ENCODE measurements around the gene FAM186B. TPM values are rescaled to one million over a fixed set of nuclear protein-coding genes. Genes with fewer than 3 reads are reported as not detected.

Gene FAM186B
- total RNA-seq, 1 experiment from 2014 or later: 0.05 TPM

DNA sequence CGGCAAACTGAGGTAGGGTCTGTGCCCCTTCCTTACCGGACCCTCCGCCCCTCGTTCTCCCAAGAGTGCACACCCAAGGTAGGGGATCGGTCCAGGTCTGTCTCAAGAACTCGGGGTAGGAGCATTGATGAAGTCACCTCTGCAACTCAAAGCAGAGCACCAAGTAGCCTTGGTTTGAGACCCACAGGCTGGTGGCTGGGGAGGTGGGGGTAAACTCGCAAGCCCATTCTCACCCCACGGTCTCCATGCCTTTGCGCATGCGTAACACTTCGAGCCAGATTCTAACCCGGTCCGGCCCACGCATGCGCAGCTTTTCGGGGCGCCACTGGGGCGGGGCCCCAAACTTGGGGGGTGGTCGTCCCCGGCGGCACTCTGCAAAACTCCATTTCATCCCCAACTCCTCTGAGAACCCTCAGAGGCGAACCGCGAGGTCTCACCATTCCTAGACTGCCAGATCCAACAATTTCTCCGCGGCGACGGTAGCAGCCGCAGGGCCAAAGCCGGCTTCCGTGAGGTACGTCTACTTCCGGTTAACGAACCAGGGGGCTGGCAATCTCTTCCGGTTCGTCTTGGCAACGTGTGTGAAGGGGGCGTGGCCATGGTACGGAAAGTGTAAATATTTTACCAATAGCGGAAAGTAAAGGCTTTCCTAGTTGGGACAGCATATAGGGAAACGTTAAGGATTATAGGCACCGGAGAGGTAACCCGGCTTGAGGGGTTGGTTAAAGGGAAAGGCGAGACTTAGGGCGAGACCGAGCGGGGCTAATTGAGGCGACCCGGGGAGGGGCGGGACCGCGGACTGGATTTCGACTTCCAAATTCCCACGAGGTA, 37.6 kb downstream of the FAM186B start, which contains the start of gene MCRS1:
MCRS1 (minus strand) TSS at position 532 of the 831 bp plus-strand sequence. CDS start 1,411 bp downstream, outside the sequence.
- DNase-seq (ENCODE audit: low spot score): peak; percentile 79

- DNase-seq (ENCODE audit: low spot score): no peak
Measured at GRCh38 chr12:49567302-49567610, 38.2 kb downstream of the FAM186B start.

- DNase-seq (ENCODE audit: low spot score): no peak
Measured at GRCh38 chr12:49566361-49566760, 39.1 kb downstream of the FAM186B start.

- DNase-seq (ENCODE audit: low spot score): no peak
Measured at GRCh38 chr12:49565406-49566265, 39.8 kb downstream of the FAM186B start.

DNA sequence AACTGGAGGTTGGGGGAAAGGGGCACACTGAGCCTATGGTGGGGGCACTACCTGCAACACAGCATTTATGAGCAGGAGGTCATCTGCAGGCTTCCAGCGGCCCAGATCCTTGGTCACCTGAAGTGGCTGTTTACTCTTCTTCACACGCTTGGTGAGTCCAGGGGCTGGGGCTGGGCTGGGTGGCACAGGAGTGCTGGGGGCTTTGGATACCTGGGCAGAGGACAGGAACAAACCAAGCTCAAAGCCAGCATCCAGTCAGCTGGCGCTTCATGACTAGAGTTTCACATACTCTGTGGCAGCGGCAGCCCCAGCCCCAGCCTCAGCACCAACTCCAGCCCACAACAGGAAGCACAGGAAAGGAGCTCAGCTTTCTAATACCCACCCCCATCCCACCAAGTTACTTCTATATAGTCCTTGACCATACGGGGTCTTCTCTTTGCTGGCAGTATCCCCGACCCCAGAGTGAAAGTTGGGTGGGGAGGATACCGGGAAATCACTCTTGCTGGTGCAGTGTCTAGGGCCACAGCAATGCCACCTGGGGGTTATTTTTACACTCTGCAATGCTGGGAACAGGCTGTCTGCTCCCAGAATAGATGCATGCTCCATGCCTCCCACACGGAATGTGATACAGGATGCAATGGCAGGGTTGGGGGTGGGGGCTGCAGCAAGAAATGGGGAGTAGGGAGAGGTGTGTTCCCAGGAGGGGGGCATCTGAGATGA, 40.6 kb downstream of the FAM186B start:
- DNase-seq (ENCODE audit: low spot score): no peak

DNA sequence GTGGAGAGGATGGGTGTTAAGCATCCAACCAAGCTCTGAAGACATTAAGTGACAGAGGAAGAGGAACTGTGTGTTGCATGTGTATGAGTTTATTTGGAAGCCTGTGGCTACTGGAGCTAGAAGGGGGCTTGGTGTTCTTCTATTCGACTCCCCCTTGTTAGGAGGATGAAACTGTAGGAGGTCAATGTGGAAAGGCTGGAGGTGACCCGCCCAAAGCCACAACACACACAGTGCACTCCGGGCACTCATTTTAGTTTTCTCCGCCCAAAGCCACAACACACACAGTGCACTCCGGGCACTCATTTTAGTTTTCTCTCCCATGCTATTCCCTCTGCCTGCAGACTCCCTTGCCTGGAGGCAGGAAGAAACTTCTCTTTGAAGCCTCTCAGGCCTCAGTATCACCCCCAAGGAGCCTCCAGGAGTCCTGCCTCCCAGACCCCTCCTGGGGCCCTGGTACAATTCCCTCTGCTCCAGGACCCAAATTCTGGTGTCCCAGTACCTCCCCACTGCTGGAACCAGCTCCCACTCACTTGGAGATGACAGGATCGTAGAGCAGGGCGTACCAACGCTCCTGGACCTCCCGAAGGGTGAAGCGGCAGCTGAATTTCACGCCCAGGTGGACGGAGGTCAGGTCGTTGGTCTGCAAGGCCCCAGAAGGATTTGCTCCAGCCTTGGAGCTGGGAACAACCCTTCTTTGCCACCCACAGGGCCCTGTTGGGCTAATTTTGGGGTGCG, 41.3 kb downstream of the FAM186B start:
- no peak for DNase-seq (ENCODE audit: low spot score)

DNA sequence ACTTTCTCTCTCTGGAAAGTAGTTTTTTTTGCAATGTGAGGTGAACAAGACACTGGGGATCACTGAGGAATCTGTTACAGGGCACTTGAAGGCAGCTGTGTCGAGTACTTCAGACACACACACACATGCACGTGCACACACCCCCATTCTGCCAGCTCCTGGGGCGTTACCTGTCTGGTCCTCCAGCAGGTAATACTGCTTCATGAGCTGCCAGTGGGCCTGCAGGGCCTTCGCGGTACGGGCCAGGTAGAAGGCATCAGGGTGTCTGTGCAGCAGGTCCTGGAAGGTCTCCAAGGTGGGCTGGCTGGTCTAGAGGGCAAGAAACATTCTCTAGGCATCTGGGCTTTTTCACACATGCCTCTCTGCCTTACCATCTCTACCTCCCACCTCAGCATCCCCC, 42.6 kb downstream of the FAM186B start:
- DNase-seq (ENCODE audit: low spot score): no peak

DNA sequence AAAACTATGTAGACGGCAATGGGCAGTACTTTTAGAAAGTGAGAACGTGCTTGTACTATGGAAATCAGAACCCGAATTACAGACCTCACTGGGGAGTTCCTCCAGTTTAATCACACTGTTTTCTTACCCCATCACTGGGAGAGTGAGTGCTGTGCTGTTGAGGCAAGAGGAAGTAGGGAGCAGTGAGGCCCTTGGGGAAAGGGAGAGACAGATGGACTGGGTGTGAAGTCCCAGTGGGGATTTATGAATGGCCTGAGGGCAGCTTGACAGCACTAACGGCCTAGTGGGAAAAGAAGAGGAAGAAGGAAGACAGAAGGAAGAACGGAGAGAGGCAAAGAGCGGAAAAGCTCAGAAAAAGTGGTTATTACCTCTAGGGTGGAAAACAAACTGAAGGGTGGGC, 43.2 kb downstream of the FAM186B start:
- no peak for DNase-seq (ENCODE audit: low spot score)

DNA sequence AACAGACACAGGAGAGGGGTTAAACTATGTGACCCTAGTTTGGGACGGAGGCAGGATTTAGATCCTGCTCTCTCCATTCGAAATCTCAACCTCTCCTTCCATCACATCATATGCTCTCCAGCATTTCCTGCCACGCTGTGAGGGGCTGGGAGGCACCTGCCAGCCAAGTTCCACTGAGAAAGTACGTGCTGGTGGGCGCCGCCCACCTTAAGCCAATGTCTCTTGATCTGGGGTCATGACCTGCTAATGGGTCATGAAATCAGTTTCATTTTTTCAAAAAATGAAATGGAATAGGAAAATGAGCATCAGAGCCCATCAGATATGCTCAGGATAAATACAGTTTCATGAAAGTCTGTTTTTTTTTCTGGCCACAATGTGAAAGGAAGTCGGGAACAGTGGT, 44.7 kb downstream of the FAM186B start:
- no peak for DNase-seq (ENCODE audit: low spot score)

DNA sequence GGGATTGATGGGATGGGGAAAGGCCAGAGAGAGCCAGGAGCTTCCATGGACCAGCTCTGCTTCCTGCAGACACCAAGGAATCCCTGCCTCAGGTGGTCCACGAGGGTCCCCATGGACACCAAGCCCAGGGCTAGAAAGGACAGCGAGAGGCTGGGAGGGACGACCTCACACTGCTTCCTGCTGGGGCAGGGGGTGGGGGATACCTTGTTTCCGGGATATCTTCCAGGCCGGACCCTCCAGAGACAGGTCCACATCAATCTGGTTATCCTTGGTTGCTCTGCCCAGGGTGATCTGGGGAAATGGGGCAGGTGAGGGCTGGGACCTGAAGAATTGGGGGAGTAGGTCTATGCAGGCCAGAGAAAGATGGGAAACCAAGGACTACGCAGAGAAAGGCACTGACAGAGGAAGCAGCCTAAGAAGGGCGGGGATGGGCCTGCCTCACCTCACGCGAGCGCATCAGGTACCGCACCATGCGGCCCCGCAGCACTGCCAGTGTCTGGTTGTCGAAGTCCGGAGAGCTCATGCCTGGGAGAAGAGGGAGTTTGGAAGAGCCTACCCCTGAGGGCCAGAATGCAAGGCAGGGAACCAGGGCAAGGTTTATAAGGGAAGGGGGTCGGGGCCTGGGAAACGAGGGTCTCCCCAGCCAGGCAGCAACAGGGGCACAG, 46.3 kb downstream of the FAM186B start:
- DNase-seq (ENCODE audit: low spot score): no peak

DNA sequence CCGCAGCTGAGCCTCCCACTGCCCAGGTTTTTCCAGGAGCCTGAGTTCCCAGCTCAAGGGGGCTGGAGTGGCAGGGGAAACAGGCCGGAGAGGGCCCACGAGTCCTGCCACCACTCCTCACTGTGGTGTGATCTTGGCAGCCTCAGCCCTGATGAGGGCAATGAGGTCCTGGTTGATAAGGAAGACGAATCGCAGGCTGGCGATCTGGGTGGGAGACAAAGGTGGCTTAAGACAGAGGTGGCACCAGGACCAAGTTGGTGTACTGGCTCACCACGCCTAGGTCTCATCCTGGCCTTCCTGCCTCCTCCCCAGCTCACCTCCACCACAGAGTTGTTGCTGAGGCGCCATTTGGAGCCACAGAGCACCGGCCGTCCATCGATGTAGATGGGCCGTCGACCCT, 46.9 kb downstream of the FAM186B start:
- no peak for DNase-seq (ENCODE audit: low spot score)

- no peak for DNase-seq (ENCODE audit: low spot score)
Measured at GRCh38 chr12:49557917-49558215, 47.6 kb downstream of the FAM186B start.

DNA sequence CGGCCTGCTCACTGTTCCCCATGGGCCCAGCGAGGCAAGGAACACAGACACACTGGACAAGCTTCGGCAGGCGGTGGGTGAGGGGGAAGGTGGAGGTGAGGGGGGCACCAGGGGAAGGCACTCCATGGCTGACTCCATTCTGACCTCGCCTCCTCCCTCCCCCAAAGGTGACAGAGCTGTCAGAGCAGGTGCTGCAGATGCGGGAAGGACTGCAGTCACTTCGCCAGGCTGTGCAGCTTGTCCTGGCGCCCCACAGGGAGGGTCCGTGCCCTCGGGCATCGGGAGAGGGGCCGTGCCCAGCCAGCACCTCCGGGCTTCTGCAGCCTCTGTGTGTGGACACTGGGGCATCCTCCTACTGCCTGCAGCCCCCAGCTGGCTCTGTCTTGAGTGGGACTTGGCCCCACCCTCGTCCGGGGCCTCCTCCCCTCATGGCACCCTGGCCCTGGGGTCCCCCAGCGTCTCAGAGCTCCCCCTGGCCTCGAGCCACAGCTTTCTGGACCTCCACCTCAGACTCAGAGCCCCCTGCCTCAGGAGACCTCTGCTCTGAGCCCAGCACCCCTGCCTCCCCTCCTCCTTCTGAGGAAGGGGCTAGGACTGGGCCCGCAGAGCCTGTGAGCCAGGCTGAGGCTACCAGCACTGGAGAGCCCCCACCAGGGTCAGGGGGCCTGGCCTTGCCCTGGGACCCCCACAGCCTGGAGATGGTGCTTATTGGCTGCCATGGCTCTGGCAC, 48.1 kb downstream of the FAM186B start:
- no peak for DNase-seq (ENCODE audit: low spot score)

DNA sequence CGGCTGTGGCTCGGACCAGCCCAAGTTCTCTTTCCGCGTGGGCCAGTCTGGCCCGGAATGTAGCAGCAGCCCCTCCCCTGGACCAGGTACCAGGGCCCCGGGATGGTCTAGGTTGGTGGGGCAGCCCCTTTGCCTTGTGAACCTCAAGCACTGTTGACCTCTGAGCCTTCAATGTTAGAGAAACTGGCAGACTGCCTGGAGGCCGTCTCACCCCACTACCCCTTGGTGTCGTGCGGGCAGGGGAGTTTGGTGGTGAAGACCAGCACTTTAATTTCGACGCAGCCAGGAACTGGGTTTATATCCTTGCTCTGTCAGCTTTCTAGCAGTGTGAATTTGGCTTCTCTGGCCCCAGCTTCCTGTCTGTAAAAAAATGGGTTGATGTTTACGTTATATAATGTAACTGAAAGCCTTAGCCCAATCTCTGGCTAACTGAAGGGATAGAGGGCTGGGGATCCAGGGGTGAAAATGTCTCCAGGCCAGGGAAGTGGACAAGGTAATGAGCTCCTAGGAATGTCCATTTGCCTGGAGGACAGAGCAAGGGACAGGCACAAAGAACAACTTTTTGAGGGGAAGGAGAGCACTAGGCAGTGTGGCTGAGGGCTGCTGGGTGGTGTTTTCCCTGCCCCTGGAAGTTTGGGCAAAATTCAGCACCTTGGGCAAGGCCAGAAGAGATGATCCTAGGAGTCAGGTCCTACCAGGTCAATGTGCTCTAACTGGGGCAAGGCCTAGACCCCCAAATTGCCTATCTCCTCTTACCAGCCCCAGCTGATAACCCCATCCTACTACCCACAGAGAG, 48.9 kb downstream of the FAM186B start:
- no peak for DNase-seq (ENCODE audit: low spot score)

DNA sequence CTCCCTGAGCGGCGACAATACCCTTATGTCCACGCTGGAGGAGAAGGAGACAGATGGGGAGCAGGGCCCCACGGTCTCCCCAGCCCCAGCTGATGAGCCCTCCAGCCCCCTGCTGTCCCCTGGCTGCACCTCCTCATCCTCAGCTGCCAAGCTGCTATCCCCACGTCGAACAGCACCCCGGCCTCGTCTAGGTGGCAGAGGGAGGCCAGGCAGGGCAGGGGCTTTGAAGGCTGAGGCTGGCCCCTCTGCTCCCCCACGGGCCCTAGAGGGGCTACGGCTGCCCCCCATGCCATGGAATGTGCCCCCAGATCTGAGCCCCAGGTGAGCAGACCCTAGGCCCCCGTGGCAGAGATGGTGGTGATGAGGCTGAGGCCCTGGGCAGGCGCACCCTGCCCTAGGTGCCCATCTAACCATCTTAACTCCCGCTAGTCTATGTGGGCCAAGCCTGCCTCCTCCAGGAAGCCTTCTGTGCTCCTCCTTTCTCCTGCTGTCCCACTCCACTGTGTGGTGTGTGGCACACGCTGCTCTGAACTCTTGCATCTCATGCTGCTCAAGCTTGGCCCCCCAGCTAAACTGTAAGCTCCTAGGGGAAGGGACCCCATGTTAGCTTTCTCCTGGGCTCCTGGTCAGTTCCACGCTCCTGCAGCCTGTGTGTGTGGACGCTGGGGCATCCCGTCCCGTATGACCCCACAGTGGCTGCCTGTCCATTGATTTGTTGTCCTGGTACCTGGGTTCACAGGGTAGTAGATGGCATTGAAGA, 49.6 kb downstream of the FAM186B start:
- DNase-seq (ENCODE audit: low spot score): no peak

DNA sequence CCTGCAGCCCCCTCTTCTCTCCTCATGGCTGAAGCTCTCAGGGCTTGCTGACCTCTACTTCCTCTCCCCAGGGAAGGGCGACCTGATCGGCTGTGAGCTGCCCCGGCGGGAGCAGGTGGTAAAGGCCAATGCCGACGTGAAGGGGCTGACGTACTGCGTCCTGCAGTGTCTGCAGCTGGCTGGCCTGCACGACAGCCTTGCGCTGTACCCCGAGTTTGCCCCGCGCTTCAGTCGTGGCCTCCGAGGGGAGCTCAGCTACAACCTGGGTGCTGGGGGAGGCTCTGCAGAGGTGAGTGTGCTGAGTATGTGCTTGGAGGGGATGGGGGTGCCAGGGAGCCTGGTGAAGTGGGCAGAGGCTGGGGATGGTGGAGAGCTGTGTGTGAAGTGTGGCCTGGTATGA, 51.2 kb downstream of the FAM186B start:
- no peak for DNase-seq (ENCODE audit: low spot score)

DNA sequence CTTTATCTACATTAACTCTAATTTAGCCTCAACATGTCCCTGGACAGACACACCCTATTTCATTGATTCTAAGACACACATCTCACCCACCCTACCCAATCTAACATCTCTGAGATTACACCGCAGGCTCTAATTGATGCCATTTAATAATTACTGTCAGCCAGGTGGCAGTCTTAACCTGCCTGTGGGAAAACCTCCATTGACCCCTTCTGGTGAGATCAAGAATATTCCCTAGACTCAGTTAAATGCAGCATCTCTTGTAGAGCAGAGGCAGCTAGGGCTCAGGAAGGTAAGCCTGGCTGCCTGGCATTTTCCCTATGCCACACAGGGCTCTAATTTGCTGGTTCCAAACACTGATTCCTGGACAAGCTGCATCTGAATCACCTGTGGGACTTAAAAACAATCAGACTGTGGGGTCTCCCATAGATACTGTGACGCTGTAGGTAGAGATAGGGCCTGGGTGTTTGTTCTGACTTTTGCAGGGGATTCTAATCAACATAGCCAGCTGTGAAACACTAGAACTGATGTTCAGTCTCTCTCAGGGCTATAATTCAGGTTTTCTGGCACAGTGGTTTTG, 51.8 kb downstream of the FAM186B start:
- DNase-seq (ENCODE audit: low spot score): peak; percentile 18

- DNase-seq (ENCODE audit: low spot score): no peak
Measured at GRCh38 chr12:49552899-49553298, 52.5 kb downstream of the FAM186B start.

- DNase-seq (ENCODE audit: low spot score): no peak
Measured at GRCh38 chr12:49552425-49552824, 53.0 kb downstream of the FAM186B start.

All from A172 (cell line).